Stimulated activated CD4-positive, alpha-beta T cell treated with anti-CD3 and anti-CD28 coated beads, TNF-alpha, amount 100 ng/mL, for 24 hours (primary cell): ENCODE results near the gene CHN2.

Experiments used
- DNase-seq, 3 experiments: peaks; one replicate each; pipeline ENCODE4 v3.0.0-alpha.2; 2020; ENCODE audit warnings: low read depth in 3 of 3

The CHN2 gene

GRCh38 chr7:29398011-29398410, 203.4 kb downstream of the CHN2 start:
- DNase-seq: no peak

- DNase-seq: no peak
These were observed 205.9 kb downstream of the CHN2 start for GRCh38 chr7:29400437-29400836.

GRCh38 chr7:29401769-29402168, 207.2 kb downstream of the CHN2 start:
- DNase-seq: no peak

GRCh38 chr7:29405891-29406290, 211.3 kb downstream of the CHN2 start:
- DNase-seq: no peak

- no peak for DNase-seq
These were observed 211.8 kb downstream of the CHN2 start for GRCh38 chr7:29406366-29406765.

GRCh38 chr7:29408841-29409243, 214.3 kb downstream of the CHN2 start:
- peak; percentile 12 to 56 (median 25) for DNase-seq

- no peak for DNase-seq
These were observed 216.4 kb downstream of the CHN2 start for GRCh38 chr7:29410996-29411395.

- DNase-seq: no peak
These were observed 218.3 kb downstream of the CHN2 start for GRCh38 chr7:29412912-29413311.

GRCh38 chr7:29413626-29414136, 219.1 kb downstream of the CHN2 start:
- no peak for DNase-seq

- no peak for DNase-seq
These were observed 219.6 kb downstream of the CHN2 start for GRCh38 chr7:29414216-29414615.

GRCh38 chr7:29415215-29415614, 220.6 kb downstream of the CHN2 start:
- DNase-seq: no peak

- no peak for DNase-seq
These were observed 221.8 kb downstream of the CHN2 start for GRCh38 chr7:29416276-29416937.

GRCh38 chr7:29416938-29417305, 222.3 kb downstream of the CHN2 start:
- no peak for DNase-seq

- DNase-seq: no peak
These were observed 223.5 kb downstream of the CHN2 start for GRCh38 chr7:29418056-29418455.

GRCh38 chr7:29418651-29419050, 224.1 kb downstream of the CHN2 start:
- DNase-seq: no peak

- DNase-seq: no peak
These were observed 225.4 kb downstream of the CHN2 start for GRCh38 chr7:29420011-29420410.

GRCh38 chr7:29421010-29421956, 226.7 kb downstream of the CHN2 start:
- no peak for DNase-seq

GRCh38 chr7:29422829-29423228, 228.3 kb downstream of the CHN2 start:
- DNase-seq: no peak

- no peak for DNase-seq
These were observed 229.9 kb downstream of the CHN2 start for GRCh38 chr7:29424295-29424983.

GRCh38 chr7:29424984-29425309, 230.4 kb downstream of the CHN2 start:
- no peak for DNase-seq

- DNase-seq: no peak
These were observed 232.0 kb downstream of the CHN2 start for GRCh38 chr7:29426587-29426986.

GRCh38 chr7:29429401-29429800, 234.8 kb downstream of the CHN2 start:
- no peak for DNase-seq
